ENCODE results near the gene ETS2. TPM values are rescaled to one million over a fixed set of nuclear protein-coding genes. Genes with fewer than 3 reads are reported as not detected.

The ETS2 gene
- total and polyA plus RNA-seq, 2 donors (not counting 1 experiment from before 2014, with no cell fraction given) = 1.9 to 5.6 TPM

GRCh38 chr21:38861056-38861455 lies 55.3 kb downstream of the ETS2 start:
- intact Hi-C loops (cut with micrococcal nuclease) = no loop called here

GRCh38 chr21:38861989-38862683 lies 56.4 kb downstream of the ETS2 start:
- DNase-seq = peak; percentile 77

More at GRCh38 chr21:38861056-38861455, 55.3 kb downstream of the ETS2 start:
- H3K4me1 Mint-ChIP-seq = peaks cover 26% of the 10 kb centered on the region
- H3K9me3 Mint-ChIP-seq (ENCODE audit: insufficient read depth) = no peaks in the 10 kb centered on the region
- no peaks in the 10 kb centered on the region for H4K20me1 ChIP-seq (ENCODE audit: control insufficient read depth, insufficient read depth, low read length, poor library complexity, severe bottlenecking)
- H3K9ac ChIP-seq (ENCODE audit: low read length) = no peak overlapping the region
- DNase-seq (no peak), ATAC-seq (ENCODE audit: low read depth) (no peak)
- ChIA-PET POLR2A (no interaction called here), CTCF (no interaction called here)
- H3K4me3 Mint-ChIP-seq = no peak overlapping the region
- no peak overlapping the region for H2AFZ ChIP-seq (ENCODE audit: insufficient read depth, low read depth, low read length, poor library complexity, severe bottlenecking)
- peaks cover 0 to 47% (median 15%) of the 10 kb centered on the region in 4 experiments for H3K27me3 ChIP-seq (replicated peaks in 1 of 4; ENCODE audit: control extremely low read depth in 1 of 4, control insufficient read depth in 3 of 4, insufficient read depth in 4 of 4, low read length in 3 of 4)
- no peak overlapping the region for H3K4me3 ChIP-seq (ENCODE audit: control extremely low read depth in 1 of 5, extremely low read depth in 1 of 5, insufficient read depth in 1 of 5, low read depth in 2 of 5, low read length in 4 of 5)
- H3K36me3 ChIP-seq (replicated peaks in 1 of 2; ENCODE audit: control extremely low read depth in 1 of 2, control insufficient read depth in 1 of 2, extremely low read depth in 1 of 2, insufficient read depth in 2 of 2, low read length in 1 of 2) = no peaks in the 10 kb centered on the region
- no peak for TF ChIP-seq EZH2 (IDR thresholded peaks at IDR 0.05; ENCODE audit: borderline replicate concordance, insufficient read depth, low read depth, low read length, poor library complexity, severe bottlenecking)
- TF ChIP-seq, protein P1, sequence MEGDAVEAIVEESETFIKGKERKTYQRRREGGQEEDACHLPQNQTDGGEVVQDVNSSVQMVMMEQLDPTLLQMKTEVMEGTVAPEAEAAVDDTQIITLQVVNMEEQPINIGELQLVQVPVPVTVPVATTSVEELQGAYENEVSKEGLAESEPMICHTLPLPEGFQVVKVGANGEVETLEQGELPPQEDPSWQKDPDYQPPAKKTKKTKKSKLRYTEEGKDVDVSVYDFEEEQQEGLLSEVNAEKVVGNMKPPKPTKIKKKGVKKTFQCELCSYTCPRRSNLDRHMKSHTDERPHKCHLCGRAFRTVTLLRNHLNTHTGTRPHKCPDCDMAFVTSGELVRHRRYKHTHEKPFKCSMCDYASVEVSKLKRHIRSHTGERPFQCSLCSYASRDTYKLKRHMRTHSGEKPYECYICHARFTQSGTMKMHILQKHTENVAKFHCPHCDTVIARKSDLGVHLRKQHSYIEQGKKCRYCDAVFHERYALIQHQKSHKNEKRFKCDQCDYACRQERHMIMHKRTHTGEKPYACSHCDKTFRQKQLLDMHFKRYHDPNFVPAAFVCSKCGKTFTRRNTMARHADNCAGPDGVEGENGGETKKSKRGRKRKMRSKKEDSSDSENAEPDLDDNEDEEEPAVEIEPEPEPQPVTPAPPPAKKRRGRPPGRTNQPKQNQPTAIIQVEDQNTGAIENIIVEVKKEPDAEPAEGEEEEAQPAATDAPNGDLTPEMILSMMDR (IDR thresholded peaks at IDR 0.05) = no peak
- H3K9me3 ChIP-seq (ENCODE audit: control extremely low read depth in 1 of 3, control insufficient read depth in 2 of 3, insufficient read depth in 1 of 3, low read length in 2 of 3) = peaks cover 0 to 6% (median 0%) of the 10 kb centered on the region in 3 donors
- no peak overlapping the region for H3K27ac ChIP-seq (ENCODE audit: low read length in 2 of 2)
- 100% methylated on average over 1 of the region's 6 CpGs for WGBS (ENCODE audit: insufficient coverage)
- H3K27me3 Mint-ChIP-seq = peaks cover 64% of the 10 kb centered on the region
- peaks cover 26 to 36% of the 10 kb centered on the region in 2 donors for H3K4me1 ChIP-seq (ENCODE audit: control insufficient read depth in 2 of 2, insufficient read depth in 2 of 2, low read length in 2 of 2)
- no peak overlapping the region for H3K27ac Mint-ChIP-seq
- H3K4me2 ChIP-seq (replicated peaks; ENCODE audit: low read depth, low read length, poor library complexity, severe bottlenecking) = peak overlapping the region; percentile 71
- H3K79me2 ChIP-seq (ENCODE audit: control insufficient read depth, insufficient read depth, low read length) = no peaks in the 10 kb centered on the region

More at GRCh38 chr21:38861989-38862683, 56.4 kb downstream of the ETS2 start:
- ChIA-PET POLR2A (no interaction called here), CTCF (no interaction called here)
- WGBS (ENCODE audit: insufficient coverage) = 0% methylated on average over 6 of the region's 8 CpGs
- peak overlapping the region; percentile 21 for H2AFZ ChIP-seq (ENCODE audit: insufficient read depth, low read depth, low read length, poor library complexity, severe bottlenecking)
- H3K9me3 Mint-ChIP-seq (ENCODE audit: insufficient read depth) = no peaks in the 10 kb centered on the region
- intact Hi-C loops (cut with micrococcal nuclease) = loop anchor here (1.0 kb wide), 1 partner anchor 31 kb away; no protein-coding TSS in a partner anchor
- H3K4me1 ChIP-seq (ENCODE audit: control insufficient read depth in 2 of 2, insufficient read depth in 2 of 2, low read length in 2 of 2) = peaks cover 26 to 36% of the 10 kb centered on the region in 2 donors
- ATAC-seq (ENCODE audit: low read depth) = peak; percentile 84
- peaks cover 0 to 6% (median 0%) of the 10 kb centered on the region in 3 donors for H3K9me3 ChIP-seq (ENCODE audit: control extremely low read depth in 1 of 3, control insufficient read depth in 2 of 3, insufficient read depth in 1 of 3, low read length in 2 of 3)
- H3K36me3 ChIP-seq (replicated peaks in 1 of 2; ENCODE audit: control extremely low read depth in 1 of 2, control insufficient read depth in 1 of 2, extremely low read depth in 1 of 2, insufficient read depth in 2 of 2, low read length in 1 of 2) = no peaks in the 10 kb centered on the region
- peak overlapping the region; percentile 71 for H3K4me2 ChIP-seq (replicated peaks; ENCODE audit: low read depth, low read length, poor library complexity, severe bottlenecking)
- peaks cover 0 to 47% (median 15%) of the 10 kb centered on the region in 4 experiments for H3K27me3 ChIP-seq (replicated peaks in 1 of 4; ENCODE audit: control extremely low read depth in 1 of 4, control insufficient read depth in 3 of 4, insufficient read depth in 4 of 4, low read length in 3 of 4)
- peak overlapping the region in 2 of 5 experiments; percentile 26 to 29 for H3K4me3 ChIP-seq (ENCODE audit: control extremely low read depth in 1 of 5, extremely low read depth in 1 of 5, insufficient read depth in 1 of 5, low read depth in 2 of 5, low read length in 4 of 5)
- no peak for TF ChIP-seq EZH2 (IDR thresholded peaks at IDR 0.05; ENCODE audit: borderline replicate concordance, insufficient read depth, low read depth, low read length, poor library complexity, severe bottlenecking)
- TF ChIP-seq, protein P1 (IDR thresholded peaks at IDR 0.05) = no peak
- peak overlapping the region; percentile 76 for H3K4me3 Mint-ChIP-seq
- H3K27me3 Mint-ChIP-seq = peaks cover 70% of the 10 kb centered on the region
- peak overlapping the region; percentile 27 for H3K9ac ChIP-seq (ENCODE audit: low read length)
- no peak overlapping the region for H3K27ac ChIP-seq (ENCODE audit: low read length in 2 of 2)
- H3K4me1 Mint-ChIP-seq = peaks cover 26% of the 10 kb centered on the region
- no peaks in the 10 kb centered on the region for H3K79me2 ChIP-seq (ENCODE audit: control insufficient read depth, insufficient read depth, low read length)
- H4K20me1 ChIP-seq (ENCODE audit: control insufficient read depth, insufficient read depth, low read length, poor library complexity, severe bottlenecking) = no peaks in the 10 kb centered on the region
- peak overlapping the region; percentile 66 for H3K27ac Mint-ChIP-seq
